Bronchial epithelial cell (primary cell): ENCODE results near the gene DEFB121. TPM values are rescaled to one million over a fixed set of nuclear protein-coding genes. Genes with fewer than 3 reads are reported as not detected.
"Not testable (repeated sequence)": the region's sequence is repeated elsewhere in the genome, so short reads cannot be mapped to it uniquely, and the experiment has no call there.

Source experiments
- DNase-seq: peaks from one replicate; pipeline ENCODE4 v3.0.0-alpha.2; 2010; ENCODE audit warnings: low read depth
- FAIRE-seq: peaks from 2 replicates; lab custom pipeline; 2011; peaks lifted over from hg19 to GRCh38; lab: Jason Lieb, UNC
- H3K27me3 ChIP-seq: 2 replicates; pipeline ENCODE4 v1.5.1; 2011; ENCODE audit warnings: low read length; ENCODE audit not compliant: control insufficient read depth, insufficient read depth
- H3K36me3 ChIP-seq: 2 replicates; pipeline ENCODE4 v1.5.1; 2011; ENCODE audit warnings: low read length; ENCODE audit not compliant: control insufficient read depth, insufficient read depth
- H3K4me3 ChIP-seq: 2 replicates; pipeline ENCODE4 v1.5.1; 2011; ENCODE audit warnings: mild to moderate bottlenecking, low read depth, low read length, control low read depth
- total RNA-seq: library from RNA; depleted of rRNA; stranded (reverse); fragments of >200 nt; gene quantifications from 2 replicates; pipeline ENCODE4 v1.2.1, GENCODE V29; 2014
- TF ChIP-seq, protein P1 (sequence below): IDR thresholded peaks from 2 replicates; pipeline ENCODE4 v1.5.1; 2011; ENCODE audit warnings: mild to moderate bottlenecking, moderate library complexity, low read length, control low read depth, inconsistent platforms; ENCODE audit not compliant: insufficient read depth, severe bottlenecking

DEFB121 gene
- total RNA-seq, 1 donor from 2014 or later, result not detected

DNA sequence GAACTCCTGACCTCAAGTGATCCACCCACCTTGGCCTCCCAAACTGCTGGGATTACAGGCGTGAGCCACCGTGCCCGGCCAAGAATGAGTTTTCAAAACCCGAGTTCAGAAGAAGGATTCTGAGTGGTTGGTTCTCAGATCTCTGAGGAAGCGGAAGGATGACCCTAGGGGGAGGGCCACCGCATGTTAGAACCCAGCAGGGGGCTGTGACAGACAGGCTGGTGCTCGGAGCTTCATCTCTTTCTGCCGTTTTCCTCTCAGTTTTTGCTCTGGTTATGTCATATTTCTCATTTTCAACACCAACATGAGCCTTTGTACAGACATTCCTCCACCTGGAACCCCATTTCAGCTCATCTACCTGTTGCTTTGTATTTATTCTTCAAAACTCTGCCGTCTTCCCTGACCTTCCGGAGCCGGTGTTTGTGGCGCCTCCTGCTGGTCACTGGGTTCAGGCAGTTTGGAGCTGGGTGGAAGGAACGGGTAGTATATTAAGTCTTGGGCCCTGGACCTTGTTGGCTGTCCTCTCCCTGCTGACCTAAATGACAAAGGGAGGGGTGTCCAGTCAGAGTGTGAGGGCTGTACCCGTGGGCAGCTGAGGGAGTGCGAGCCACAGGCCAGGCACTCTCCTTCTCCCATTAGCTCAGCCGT, 34.1 kb upstream of the DEFB121 start, which contains the start of gene DEFB123:
Gene DEFB123 (plus strand): TSS at position 621 of the 648 bp plus-strand sequence. CDS start 67 bp downstream, outside the sequence.
- FAIRE-seq, result no peak
- Histone ChIP-seq H3K36me3 (no peaks in the 10 kb centered on the region), H3K4me3 (no peak within 1 kb of the TSS), H3K27me3 (no peaks in the 10 kb centered on the region)
- DNase-seq, result no peak
- TF ChIP-seq, protein P1, sequence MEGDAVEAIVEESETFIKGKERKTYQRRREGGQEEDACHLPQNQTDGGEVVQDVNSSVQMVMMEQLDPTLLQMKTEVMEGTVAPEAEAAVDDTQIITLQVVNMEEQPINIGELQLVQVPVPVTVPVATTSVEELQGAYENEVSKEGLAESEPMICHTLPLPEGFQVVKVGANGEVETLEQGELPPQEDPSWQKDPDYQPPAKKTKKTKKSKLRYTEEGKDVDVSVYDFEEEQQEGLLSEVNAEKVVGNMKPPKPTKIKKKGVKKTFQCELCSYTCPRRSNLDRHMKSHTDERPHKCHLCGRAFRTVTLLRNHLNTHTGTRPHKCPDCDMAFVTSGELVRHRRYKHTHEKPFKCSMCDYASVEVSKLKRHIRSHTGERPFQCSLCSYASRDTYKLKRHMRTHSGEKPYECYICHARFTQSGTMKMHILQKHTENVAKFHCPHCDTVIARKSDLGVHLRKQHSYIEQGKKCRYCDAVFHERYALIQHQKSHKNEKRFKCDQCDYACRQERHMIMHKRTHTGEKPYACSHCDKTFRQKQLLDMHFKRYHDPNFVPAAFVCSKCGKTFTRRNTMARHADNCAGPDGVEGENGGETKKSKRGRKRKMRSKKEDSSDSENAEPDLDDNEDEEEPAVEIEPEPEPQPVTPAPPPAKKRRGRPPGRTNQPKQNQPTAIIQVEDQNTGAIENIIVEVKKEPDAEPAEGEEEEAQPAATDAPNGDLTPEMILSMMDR, result no peak

DNA sequence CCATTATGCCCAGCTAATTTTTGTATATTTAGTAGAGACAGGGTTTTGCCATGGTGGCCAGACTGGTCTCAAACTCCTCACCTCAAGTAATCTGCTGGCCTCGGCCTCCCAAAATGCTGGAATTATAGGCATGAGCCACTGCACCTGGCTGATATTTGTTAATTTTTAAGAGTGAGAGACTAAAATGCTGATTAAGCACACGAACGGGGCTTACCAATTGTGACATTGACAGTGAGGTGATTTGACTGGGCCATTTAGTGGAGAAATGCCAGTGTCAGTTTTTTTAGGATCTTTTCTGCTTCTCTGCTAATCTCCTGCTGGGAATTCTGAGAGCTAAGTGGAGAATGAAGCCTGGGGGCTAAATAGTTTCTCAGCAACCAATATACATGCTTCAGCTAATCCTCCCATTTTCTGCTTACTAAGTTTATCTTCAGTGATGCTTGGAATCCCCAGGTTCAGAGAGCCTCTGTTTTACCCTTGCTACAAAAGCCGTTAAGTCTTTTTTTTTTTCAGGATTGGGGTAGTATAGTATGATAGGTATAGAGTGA, 24.6 kb upstream of the DEFB121 start:
- Histone ChIP-seq H3K4me3 (no peak overlapping the region), H3K27me3 (no peaks in the 10 kb centered on the region), H3K36me3 (no peaks in the 10 kb centered on the region)
- FAIRE-seq (no peak), DNase-seq (no peak)
- TF ChIP-seq, protein P1, result no peak

DNA sequence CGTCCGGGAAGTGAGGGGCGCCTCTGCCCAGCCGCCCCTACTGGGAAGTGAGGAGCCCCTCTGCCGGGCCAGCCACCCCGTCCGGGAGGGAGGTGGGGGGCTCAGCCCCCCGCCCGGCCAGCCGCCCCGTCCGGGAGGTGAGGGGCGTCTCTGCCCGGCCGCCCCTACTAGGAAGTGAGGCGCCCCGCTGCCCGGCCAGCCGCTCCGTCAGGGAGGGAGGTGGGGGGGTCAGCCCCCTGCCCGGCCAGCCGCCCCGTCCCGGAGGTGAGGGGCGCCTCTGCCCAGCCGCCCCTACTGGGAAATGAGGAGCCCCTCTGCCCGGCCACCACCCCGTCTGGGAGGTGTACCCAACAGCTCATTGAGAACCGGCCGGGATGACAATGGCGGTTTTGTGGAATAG, 21.6 kb upstream of the DEFB121 start:
- H3K4me3 ChIP-seq, H3K27me3 ChIP-seq, DNase-seq, FAIRE-seq, H3K36me3 ChIP-seq: not testable (repeated sequence)

DNA sequence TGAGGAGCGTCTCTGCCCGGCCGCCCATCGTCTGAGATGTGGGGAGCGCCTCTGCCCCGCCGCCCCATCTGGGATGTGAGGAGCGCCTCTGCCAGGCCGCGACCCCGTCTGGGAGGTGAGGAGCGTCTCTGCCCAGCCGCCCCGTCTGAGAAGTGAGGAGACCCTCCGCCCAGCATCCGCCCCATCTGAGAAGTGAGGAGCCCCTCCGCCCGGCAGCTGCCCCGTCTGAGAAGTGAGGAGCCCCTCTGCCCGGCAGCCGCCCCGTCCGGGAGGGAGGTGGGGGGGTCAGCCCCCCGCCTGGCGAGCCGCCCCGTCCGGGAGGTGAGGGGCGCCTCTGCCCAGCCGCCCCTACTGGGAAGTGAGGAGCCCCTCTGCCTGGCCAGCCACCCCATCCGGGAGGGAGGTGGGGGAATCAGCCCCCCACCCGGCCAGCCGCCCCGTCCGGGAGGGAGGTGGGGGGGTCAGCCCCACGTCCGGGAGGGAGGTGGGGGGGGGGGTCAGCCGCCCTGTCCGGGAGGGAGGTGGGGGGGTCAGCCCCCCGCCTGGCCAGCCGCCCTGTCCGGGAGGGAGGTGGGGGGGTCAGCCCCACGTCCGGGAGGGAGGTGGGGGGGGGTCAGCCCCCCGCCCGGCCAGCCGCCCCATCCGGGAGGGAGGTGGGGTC, 21.0 kb upstream of the DEFB121 start:
- not testable (repeated sequence) for H3K4me3 ChIP-seq, DNase-seq, FAIRE-seq, H3K27me3 ChIP-seq, H3K36me3 ChIP-seq

DNA sequence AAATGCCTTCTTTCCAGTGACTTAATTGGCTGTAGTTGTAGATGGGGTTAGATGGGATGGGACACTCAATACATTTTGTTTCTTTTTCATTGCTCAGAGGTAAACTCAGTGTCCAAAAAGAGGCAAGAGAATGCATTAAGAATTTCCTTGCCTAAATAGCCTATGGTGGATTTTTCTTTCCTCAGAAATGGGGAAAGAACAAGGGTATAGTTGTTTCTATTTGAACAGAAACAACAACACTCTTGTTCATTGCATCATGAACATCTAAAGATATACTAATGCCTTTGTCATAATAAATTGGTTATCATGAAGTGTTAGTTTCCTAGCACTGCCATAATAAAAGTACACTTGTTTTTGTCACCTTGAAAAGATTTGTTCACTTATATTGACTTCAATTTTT, 19.8 kb upstream of the DEFB121 start:
- no peaks in the 10 kb centered on the region for H3K36me3 ChIP-seq
- FAIRE-seq, result no peak
- H3K4me3 ChIP-seq, result no peak overlapping the region
- no peak for DNase-seq
- TF ChIP-seq, protein P1, result no peak
- no peaks in the 10 kb centered on the region for H3K27me3 ChIP-seq

DNA sequence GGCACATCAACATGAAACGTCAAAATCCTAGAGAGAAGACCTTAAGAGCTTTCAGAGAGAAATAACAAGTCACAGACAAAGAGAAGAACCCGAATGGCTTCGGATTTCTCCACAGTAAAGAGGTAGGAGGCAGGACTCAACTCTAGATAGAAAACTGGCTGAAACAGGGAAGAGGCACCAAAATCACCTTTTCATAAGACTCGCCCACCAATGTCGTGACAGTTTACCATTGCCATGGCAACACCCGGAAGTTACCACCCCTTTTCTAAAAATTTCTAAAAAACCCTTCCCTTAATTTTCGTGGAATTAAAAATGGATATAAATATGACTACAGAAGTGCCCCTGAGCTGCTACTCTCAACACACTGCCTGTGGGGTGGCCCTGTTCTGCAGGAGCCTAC, 12.3 kb upstream of the DEFB121 start:
- Histone ChIP-seq H3K4me3 (no peak overlapping the region), H3K27me3 (no peaks in the 10 kb centered on the region), H3K36me3 (no peaks in the 10 kb centered on the region)
- no peak for FAIRE-seq
- no peak for DNase-seq
- TF ChIP-seq, protein P1, result no peak
